Ecto neural progenitor cell (in vitro differentiated cells): ENCODE results near the gene PAPSS1.
A peak's percentile ranks its signal among the peaks of the same experiment; 100 is the strongest.

Experiments
- DNase-seq: peaks from one replicate; pipeline ENCODE4 v3.0.0-alpha.2; 2018; ENCODE audit warnings: low spot score

PAPSS1 gene

DNA sequence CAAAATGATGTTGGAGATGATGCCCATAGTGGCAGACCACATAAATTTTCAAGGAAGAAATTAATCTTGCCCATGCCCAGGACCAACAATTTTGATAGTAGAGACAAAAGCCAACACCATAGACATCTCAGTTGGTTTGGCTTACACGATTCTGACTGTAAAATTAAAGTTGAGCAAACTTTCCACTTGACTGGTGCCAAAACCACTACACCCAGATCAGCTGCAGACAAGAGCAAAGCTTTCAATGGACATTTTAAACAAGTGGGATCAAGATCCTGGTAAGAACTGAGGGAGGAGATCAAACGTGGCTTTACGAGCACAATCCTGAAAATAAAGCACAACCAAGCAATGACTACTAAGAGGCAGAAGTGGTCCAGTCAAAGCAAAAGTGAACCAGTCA is 90.7 kb downstream of the PAPSS1 start:
- no peak for DNase-seq

DNA sequence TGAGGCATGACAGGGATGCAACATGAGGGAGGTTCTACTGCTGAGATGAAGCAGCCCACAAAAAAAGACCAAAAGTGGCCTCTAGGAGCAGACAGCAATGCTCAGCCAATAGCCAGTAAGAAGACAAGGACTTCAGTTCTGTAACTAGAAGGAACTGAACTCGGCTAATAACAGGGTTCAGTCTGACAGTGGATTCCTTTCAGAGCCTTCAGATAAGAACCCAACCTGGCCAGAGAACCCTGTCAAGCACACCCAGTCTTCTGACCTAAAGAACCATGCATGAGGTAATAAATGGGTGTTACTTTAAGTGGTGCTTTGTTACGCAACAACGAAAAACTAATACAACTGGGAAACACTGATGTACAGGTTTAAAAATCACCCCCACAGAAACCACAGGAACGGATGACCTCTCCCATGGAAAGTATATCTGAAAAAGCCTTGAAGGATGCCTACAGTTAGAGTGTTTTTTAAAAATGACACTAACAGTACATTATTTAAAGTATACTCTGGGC is 94.6 kb downstream of the PAPSS1 start:
- DNase-seq: no peak

DNA sequence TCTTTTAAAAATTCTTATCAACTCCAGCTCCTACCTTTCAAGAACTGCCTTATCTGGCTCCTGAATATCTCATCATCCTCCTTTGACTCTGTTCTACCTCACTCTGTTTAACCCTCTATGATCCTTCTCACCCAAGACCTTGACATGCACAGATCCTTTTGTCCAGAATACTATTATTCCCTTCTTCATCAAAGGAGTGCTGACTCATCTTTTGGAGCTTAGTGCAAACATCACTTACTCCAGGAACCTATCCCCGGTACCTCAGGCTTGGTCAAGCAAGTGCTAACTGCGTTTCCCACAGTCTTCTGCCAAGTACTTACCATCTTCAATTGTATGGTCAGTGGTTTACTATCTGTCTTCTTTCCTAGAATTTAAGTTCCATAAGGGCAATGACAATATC is 96.0 kb downstream of the PAPSS1 start:
- DNase-seq: no peak

DNA sequence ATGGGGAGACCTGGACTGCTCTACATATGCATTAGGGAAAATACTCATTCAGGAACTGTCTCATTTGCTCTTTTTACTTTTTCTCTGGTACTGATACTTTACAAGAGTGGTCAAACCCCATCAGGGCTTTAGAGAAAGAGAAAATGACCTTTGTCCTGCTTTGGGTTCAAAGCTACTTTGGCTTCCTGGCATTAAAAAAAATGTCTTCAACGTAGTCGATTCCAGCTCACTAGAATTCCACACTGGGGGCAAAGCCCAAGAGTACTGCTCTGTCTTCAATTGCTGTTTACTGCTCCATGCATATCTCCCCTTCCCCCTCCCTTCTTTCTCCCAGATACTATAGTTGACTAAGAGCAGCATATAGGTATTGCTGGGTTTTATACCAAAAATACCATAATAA is 98.0 kb downstream of the PAPSS1 start:
- DNase-seq: no peak

DNA sequence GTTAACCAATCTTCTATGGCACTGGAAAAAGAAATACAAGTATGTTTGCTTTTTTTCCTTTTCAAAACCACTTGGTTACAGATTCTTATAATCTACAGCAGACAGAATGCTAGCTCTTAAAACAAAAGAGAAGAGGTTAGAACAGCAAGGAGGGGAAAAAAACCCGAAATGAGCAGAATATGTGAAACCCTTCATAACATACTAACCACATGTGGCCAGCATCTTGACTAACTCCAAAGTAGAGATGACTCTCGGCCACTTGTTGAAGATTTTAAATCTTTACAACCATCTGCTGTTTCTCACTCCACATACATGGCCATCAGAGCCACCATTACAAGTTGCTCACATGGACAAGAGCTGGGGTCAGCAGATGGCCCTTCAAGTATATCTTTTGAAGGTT is 100.3 kb downstream of the PAPSS1 start:
- DNase-seq: no peak

DNA sequence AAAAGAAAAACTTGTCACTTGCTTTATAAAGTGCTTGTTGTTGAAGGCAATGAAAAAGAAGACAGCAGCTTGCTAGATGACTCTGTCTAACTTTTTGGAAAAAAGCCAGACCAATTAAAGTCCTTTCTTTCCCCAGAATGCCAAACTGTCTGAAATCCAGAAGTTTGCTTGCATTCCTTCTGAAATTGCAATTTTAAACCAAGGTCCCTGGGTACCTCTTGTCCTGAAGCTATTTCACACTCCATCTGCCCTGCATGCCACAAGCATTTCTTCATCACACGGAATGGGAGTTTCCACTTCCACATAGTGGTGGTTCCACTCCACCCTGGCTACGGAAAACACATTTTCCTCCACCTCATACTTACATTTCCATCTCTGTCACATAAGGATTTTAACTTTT is 101.0 kb downstream of the PAPSS1 start:
- no peak for DNase-seq

DNA sequence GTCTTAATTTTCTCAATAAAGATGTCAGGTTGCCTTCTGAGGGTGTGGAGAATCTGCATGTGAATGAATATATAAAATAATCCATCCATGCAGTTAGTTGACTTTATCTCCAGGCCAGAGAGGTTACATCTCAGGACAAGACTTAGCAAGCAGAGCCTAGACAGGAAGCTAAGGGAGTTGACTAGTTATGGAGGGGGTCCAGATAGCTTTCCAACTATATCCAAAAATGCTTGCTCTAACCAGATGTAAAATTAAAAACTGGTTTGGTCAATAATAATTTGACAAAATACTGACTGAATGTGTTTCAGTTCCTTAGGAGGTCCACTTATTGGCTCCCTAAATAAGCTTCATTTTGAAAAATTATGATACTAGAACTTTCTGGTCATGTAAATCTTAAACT is 101.4 kb downstream of the PAPSS1 start:
- DNase-seq: no peak

DNA sequence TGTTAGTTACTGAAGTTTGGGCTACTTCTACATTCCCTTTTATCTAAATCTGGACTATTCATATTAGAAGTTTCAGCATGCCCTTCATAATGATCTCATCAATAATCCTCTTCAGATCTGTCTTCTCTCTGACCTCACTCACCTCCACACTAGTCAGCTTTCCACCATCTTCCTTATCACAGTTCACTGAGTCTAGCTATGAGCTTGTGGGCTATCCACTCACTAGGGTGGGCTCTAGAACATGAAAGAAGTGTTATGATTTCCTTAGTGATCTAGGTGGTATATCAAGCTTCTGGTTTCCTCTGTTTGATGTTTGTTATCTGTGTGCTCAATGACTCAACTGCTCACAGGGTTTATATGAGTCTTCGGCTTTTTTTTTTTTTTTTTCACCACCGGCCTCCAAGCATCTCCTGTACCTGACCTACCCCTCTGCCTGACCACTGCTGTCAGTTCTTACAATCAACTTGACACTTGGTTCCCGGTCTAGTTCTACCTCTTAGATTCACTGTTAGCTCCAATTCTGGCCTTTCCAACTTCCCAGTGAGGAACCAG is 103.1 kb downstream of the PAPSS1 start:
- DNase-seq: no peak

DNA sequence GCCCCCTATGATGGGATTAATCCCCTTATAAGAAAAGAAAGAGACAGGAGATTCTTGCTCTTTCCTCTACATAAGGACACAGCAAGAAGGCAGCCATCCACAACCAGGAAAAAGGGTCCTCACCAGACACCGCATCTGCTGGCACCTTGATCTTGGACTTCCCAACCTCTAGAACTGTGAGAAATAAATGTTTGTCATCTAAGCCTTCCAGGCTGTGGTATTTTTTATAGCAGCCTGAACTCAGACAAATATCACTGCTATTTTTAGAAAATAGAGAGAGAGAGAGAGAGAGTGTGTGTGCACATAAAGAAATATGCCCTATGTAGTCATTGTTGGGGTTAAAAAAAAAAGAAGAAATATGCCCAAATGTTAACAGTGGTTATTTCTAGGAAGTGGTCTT is 104.2 kb downstream of the PAPSS1 start:
- no peak for DNase-seq

DNA sequence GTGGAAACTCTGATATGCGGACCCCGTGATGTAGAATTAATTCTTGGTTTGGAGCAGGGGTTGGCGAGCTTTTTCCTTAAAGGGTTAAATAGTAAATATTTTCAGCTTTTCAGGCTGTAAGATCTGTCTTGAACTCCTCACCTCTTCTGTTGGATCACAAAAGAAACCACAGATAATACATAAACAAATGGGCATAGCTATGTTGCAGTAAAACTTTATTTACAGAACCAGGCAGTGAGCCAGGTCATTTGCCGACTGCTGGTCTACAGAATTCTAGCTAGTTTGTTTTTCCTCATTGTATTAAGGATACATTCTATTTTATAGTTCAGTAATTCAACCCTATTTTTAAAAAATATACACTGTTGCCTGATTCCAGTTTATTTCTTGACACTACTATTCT is 116.6 kb downstream of the PAPSS1 start:
- no peak for DNase-seq

DNA sequence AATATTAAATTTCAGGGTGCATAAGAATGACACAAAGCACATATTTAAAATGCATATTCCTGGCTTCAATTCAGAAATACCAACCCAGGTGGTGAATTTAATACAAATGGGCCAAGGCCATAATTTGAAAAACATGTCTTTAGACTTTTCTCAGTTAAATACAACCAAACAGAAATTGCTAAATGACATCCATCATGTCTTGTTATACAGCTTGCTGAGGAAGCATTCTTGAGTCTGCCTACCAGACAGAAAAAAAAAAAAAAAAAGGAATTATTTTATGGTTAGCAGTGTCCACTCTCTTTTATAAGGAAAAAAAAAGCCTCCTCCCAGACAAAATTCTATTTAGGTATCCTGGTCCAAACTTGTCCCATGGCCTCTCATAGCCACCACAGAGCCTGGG is 119.1 kb downstream of the PAPSS1 start:
- DNase-seq: no peak

DNA sequence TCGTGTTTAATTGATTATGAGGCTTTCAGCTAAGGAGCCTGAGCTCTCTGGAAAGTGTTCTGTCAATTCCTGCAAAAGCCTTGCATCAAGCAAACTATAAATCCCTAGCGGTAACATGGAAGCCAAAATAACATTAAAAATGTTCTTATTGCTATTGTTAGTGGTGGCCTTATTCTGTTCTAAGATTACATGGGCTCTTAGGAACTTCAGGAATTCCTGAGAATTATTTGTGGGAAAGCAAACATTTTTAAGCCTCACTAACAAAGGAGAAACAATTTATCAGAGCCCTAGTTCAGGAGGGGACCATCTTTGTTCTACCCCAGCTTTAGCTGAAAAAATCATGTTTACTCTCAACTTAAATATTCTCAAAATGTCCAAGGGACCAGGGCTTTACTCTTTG is 119.6 kb downstream of the PAPSS1 start:
- no peak for DNase-seq

DNA sequence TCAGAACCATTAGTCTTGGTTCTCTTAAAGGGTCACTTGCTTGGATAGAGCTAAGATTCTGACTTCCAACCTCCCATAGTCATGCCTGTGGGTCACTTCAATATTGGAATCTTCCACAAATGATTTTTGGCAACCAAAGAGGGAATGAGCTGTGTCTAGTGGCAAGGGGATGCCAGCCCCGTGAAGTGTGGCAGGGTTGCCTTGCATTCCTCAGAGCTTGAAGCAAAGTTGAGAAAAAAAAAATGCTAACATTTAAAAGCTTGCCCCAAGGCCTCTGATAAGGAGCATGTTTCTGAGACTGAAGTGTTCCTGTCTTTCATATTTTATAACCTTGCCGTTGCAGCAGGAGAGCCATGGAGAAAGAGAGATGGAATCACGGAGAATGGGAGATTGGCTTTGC is 120.2 kb downstream of the PAPSS1 start:
- no peak for DNase-seq

DNA sequence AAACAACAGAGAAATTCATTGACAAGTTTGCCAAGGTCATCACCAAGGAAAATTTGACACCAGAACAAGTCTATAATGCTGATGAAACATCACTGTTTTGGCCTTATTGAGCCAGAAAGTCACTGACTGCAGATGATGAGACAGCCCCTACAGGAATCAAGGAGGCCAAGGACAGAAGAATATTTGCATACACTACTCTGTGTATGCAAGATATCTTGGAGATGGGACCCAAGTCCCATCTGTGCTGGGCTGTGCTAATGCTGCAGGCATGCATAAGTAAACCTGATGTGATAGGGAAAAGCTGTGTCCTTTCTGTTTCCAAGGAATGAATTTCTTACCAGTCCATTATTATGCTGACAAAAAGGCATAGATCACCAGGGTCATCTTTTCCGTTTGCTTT is 126.8 kb downstream of the PAPSS1 start:
- DNase-seq: no peak

DNA sequence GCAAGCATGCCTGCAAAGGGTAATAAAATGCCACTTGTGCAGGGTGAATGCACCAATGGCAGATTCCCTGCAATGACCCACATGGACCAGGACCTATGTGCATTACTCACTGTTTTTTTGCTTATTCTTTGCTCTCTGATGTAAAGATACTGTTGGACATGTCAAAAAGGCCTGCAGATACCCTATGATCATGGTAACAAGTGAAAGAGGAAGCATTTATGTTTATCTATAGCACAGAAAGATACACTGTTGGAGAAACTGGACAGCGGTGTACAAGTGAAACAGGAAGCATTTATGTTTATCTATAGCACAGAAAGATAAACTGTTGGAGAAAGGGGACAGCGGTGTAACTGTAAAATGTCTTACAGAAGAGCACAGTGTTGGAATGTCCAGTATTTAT is 127.5 kb downstream of the PAPSS1 start:
- DNase-seq: no peak

DNA sequence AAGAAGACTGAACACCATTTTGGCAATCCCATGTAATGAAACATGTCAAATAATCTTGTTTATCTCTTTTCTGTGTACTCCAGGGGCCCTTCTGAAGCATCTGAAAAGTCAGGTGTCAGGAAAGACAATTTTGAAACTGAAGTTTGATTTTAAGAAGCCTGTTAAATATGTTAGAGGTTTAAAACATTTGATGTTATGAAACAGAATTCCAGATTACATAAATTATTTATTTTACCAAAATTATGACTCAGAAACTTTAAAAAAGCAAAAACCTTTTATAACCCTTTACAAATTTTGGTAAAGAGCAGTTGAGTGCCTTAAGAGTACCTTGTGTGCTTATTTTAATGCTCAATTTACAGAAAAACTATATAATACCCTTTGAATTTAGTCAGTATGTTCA is 130.8 kb downstream of the PAPSS1 start:
- no peak for DNase-seq

DNA sequence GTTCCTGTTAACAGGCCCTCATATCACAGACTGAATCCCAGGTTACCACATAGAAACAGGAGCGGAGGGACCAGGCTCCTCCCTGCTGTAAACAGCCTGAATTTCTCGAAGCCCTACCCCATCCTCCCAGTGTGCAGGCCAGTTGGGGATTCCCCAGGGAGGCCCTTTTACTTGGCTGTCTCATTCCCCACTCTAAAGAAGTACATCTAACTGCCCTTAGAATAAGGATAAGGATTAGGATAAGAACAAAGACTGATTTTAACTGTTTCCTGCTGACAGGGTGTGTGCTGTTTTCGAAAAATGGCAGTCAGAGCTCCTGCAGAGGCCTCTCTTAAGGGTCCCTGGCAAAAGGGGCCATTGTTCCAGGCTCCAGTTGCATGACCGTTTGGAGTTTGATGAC is 133.7 kb downstream of the PAPSS1 start:
- no peak for DNase-seq

DNA sequence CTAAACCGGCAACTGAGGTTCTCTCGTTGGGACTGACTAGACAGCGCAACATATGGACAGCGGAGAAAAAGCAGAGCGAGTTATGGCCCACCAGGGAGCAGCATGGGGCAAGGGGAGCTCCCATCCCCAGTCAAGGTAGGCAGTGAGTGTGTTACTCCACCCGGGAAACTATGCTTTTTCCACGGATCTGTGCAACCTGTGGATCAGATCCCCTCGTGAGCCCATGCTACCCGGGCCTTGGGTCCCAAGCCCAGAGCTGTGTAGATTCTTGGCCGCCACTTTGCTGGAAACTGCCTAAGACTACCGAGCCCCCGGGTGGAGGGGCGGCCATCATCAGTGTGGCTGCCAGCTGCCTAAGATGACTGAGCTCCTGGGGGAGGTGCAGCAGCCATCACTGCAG is 140.9 kb downstream of the PAPSS1 start:
- no peak for DNase-seq

DNA sequence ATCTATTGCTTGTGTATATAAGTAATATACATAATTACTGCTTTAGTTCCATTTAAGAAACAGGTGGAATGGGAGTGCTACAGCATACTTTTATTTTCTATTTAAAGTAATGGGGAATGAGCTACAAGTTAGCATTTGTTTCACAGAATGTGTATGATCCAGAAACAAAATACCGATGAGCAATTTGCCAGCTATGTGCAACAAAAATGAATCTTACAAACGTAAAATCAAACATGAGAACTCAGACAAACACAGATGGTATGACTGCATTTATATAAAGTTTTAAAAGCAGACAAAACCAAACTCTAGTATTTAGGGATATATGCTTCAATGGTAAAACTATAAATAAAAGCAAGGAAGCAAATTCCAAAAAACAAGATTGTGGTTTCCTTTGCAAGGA is 141.7 kb downstream of the PAPSS1 start:
- no peak for DNase-seq

DNA sequence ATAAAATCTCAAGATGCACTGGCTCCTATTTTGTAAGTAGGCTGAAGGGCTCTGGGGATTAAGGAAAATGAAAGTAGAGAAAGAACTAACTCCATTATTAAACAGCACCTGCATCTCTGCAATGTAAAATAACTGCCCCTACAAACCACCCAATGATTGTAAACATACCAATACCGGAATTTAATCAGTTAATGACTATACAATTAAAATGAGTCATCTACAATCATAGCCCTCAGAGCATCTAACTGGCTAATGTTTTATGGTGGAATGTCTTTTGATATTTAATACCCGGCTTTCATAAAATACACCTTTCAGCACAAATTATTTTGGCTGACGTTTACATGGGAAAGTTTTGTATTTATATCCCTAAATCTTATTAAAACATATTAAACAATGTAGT is 142.3 kb downstream of the PAPSS1 start:
- DNase-seq: no peak

DNA sequence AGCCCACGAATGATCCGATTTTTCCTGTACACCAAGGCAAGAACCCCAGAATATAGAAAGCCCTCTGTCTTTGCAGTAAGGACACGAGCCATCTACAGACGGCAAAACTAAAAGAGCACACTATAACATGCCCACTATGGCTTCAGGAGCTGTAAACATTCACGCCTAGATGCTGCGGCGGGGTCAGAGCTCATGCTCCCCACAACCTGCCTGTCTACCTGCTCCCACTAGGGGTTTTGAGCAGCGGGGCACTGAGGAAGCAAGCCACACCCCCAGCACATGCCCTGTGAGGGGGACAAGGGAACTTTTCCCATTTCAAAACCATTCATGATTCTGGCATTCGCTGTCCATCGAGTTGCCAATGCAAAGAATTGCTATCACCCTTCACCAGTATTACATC is 144.8 kb downstream of the PAPSS1 start:
- no peak for DNase-seq

DNA sequence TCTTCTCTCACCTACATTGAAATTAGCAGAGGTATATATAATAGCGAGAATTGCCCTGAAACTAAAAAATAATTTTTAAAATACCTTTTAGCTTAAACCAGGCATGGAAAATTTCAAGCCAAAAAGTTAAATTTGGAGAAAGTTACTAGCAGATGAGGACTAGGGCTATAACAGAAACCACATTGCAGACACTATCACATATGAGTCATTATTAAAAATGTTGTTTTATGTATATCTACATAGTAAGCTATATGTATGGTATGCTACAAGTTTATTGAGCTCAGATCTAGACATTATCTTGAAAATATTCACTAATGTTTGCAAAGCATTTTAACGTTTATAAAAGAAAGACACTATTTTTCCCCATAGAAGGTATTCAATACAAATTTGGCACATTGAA is 147.8 kb downstream of the PAPSS1 start:
- DNase-seq: no peak

DNA sequence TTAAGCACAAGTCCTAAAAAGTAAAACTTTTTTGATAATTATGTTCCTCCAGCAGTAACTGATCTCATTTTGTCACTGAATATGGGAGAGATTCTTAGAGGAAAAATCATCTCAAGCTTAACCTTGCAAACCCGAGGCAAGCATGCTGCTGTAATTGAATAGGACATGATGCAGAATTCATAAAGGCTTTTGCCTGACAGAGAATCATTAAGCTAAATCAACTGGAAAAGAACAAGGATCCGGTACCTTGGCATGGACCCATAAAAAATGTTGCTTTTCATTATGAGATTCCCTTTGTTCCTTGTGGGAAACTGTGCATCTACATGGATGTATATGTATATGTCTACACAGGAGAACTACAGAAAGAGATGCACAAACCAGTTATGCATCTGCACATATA is 149.1 kb downstream of the PAPSS1 start:
- DNase-seq: no peak

DNA sequence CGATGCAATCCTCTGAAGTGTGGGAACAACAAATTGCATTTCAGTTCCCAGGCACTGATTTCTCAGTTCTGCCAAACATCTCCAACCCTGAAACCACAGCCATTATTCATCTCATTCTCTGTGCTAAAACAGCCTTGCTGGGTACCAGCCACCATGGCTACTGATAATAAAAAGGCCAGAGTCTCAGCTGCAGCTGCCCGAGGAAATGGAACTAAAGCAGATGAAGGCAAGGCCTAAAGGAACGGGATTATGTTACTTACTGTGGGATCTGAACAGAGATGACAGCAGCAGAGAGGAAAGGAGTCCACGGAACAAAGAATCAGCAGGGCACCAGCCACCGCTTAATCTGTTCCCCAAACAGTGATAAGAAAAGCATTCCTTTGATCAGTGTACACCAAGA is 155.7 kb downstream of the PAPSS1 start:
- peak; percentile 67 for DNase-seq
